HG02623 (cell line): ENCODE results near the gene CALU.

Experiments used
- ATAC-seq: cut with Tn5 transposase; IDR thresholded peaks from one replicate; pipeline ENCODE4 v1.9.1; 2021; ENCODE audit warnings: moderate library complexity; ENCODE audit not compliant: unreplicated experiment

Gene CALU

DNA sequence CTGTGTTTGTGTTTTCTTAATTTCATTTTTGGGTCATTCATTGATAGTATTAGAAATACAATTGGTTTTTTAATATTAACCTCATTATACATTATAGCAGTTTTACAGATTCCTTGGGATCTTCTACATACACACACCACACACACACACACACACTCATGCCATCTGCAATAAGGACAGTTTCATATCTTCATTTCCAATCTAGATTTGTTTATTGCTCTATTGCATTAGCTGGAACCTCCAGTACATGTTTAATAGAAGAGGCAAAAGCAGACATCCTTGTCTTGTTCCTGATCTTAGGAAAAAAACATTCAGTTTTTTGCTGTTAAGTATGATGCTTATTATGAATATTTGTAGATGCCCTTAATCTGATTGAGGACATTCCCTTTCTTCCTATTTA, 17.8 kb upstream of the CALU start:
- no peak for ATAC-seq

DNA sequence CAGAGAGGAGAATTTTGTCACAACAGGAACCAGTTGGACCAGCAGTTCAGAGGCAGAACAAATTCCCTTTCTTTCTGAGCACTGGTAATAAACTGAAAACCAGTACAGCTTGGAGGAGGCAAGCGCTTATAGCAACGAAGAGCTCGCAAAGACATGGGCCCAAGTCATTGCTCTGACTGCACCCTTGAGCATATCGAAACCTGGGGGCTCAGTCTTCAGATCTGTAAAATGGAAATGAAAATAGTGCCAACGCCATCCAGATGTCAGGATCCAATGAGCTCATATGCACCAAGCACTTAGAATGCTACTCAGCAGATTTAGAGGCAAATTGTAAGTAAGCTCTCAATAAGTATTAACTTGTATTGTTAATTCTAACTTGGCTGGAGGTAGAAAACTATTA, 14.4 kb upstream of the CALU start:
- ATAC-seq, result no peak

DNA sequence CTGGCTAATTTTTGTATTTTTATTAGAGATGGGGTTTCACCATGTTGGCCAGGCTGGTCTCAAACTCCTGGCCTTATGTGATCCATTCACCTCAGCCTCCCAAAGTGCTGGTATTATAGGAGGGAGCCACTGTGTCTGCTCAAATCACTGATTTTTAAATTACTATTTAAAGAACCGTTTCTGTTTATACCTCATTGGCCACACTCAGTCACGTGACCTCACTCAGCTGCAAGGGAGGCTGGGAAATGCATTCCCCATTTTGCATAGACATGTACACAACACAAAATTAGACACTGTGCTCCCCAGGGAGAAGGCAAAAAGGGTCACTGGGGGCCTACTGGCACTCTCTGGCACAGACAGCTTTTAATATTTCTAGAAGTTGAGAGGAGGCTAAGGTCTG, 13.6 kb upstream of the CALU start:
- ATAC-seq, result no peak

DNA sequence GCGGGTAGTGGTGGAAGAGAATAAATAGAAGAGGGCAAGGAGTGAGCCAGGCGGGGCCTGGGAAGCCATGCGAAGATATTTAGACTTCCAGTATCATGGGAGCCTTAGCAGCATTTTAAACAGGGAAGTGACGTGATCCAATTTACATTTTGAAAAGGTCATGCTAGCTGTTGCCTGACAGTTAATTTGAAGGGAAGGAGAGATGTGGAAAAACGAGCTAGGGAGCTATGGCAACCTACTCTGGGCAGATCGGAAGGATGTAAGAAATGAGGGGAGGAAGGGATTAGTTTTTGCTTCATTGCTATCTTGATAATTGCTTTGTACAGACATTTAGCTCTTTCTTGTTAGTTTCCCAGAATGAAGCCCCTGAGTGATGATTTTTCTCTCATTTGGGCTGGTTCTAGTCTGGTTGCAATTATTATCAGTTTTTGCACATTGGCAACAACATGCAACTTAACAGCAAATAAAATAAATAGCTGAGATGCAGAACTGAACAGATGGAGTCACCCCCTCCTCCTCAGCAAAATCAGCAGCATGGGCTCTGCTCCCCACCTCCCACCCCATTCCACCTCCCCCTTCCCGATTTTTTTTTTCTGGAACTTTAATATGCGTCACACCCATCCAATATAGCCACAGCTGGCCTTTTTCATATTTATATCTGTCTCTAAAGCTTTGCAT, 13.0 kb upstream of the CALU start:
- no peak for ATAC-seq

DNA sequence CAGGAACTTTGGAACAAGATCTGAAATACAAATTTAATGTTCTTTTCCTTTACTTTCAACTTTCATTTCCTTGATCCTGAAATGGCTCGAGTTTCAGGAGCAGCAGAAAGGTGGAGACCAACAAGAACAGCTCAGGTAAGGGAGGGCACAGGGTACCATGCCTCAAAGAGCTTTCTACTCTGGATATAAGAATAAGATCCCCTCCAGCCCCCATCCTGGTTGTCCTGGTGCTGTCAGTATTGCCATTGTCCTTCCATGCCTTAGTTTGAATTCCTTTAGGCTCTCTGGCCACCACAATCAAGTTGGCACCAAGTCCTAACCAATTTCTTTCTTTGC, 12.5 kb upstream of the CALU start:
- ATAC-seq, result no peak

DNA sequence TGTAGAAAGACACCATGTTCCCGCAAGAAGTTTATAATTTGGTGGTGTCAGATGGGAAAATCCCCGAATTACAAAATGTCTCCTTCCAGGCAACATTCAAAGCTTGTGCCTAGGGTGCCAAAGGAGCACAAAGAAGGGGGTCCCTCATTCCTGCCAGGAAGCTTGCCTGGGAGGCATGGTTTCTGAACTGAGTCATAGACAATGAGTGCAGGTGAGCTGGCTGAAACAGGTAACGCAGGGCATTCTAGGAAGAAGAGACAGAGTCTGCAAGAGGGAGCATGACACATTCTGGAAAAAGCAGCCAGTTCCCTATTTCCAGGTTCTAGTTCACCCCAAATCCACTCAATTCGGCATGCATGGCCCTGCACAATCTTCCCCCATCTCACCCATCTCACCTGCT, 11.9 kb upstream of the CALU start:
- no peak for ATAC-seq

DNA sequence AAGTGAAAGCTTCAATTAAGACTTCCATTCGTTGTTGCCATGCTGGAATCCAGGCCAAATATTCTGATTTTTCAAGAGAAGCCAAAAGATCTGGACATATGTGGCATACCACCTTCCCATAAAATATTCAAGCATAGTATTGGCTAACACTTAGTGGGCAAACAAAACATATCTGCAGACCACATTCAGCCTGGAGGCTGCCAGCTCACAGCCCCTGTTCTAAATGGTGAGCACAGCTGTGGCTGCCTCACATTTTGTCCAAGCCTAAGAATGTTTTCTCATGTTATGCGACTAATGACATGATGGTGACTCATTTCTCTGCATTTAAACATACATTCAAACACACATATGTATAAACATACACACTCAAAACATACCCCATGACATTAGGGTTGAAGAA, 10.6 kb upstream of the CALU start:
- ATAC-seq, result no peak

DNA sequence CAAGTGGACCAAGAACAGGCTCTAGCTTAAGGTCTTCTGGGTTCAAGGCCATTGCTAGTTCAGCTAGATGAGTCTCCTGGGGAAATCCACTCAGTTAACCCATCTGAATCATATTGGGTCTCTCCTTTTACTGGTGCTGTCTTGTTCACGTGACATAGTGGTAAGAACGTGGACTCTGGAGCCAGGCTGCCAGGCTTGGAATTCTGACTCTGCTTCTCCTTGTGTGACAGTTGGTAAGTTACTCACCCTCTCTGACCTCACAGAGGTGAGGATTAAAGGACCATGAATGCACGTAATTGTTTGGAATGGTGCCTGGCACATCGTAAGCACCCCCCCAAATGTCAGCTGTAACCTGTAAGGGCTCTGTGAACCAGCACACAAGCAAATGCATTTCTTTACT, 9.7 kb upstream of the CALU start:
- ATAC-seq, result no peak

DNA sequence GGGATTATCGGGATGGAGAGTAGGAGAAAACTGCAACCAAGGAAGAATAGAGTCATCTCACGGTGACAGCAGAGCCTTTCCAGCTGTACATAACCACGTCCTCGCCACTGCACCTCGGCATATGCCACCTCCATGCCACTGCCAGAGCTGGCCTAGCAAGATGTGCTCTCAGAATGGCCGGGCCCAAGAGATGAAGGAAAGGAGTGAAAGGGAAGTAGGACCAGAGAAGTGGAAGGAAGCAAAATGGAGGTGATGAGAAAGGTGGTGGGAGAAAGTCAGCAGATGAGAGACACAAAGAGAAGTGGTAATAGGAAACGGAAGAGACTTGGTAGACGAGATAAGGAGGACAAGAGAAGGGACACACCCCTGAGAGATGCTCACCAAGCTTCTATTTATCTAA, 8.0 kb upstream of the CALU start:
- no peak for ATAC-seq

DNA sequence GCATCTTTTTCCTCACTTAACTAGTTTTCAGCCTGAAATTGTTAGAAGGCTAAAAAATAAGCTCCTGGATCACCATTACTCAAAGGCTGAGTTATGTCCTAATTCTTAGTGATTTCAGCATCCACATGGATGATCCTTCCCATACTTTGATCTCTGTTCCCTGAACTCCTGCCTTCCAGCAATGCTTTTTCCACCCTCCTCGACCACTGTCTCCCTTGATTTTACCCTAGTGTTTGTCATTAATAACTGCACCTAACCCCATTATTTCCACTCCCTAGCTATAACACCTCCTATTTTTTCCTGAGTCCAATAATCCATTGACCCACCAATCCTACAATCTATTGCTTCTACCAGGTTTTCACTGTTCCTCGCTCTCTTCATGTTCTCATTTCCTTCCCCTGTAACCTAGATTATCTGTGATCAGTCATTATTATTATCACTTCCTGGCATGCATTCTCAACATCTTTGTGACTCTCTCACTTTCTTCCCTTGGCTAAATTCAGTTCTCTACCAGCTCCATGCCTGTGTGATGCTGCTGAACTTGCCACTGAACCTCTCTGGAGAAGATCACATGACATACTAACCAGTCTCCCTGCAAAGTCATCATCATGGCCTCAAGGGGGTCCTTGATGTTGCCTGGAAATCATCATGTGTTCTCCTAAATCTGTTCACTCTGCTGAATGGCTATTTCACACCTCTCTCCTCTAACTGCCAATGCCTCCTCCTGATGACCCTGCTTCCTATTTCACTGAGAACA, 6.5 kb upstream of the CALU start:
- ATAC-seq, result no peak

DNA sequence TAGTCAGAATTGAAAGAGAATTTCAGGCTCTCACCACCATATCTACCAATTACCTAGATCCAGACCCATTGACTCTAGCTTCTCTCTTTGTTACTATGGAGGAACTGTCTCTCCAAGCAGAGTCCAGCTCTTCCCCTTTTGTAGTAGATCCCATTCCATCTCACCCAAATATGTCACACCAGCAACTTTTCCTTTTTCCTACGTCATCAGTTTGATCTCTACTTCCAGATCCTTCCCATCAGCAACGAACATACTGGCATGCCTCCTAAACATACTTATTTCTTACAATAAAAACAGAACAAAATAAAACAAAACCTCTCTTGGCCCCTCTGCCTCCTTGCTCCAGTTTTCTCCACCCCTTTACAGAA, 5.9 kb upstream of the CALU start:
- ATAC-seq, result no peak

DNA sequence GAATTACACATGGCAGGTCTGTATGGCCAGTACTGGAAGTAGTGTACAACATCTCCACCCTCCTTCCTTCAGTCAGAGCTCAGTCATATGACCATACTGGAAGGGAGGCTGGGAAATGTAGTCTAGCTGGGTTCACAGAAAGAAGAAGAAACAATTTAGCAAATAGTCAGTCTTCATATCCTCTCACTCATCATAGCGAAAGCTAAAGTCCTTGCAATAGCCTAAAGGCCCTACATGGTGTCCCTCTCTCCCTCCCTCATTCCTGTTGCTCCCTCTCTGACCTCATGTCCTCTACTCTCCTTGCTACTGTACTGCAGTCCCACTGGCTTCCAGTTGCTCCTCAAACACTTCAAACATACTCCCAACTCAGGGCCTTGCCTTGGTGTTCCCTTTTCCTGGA, 4.3 kb upstream of the CALU start:
- ATAC-seq, result no peak

DNA sequence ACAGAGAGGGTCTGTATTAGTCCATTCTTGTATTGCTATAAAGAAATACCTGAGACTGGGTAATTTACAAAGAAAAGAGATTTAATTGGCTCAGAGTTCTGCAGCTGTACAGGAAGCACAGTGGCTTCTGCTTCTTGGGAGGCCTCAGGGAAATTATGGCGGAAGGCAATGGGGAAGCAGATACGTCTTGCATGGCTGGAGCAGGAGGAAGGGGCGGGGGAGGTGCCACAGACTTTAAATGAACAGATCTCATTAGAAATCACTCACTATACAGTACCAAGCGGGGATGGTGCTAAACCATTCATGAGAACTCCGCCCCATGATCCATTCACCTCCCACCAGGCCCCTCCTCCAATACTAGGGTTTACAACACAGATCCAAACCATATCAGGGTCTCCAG, 3.7 kb upstream of the CALU start:
- no peak for ATAC-seq

DNA sequence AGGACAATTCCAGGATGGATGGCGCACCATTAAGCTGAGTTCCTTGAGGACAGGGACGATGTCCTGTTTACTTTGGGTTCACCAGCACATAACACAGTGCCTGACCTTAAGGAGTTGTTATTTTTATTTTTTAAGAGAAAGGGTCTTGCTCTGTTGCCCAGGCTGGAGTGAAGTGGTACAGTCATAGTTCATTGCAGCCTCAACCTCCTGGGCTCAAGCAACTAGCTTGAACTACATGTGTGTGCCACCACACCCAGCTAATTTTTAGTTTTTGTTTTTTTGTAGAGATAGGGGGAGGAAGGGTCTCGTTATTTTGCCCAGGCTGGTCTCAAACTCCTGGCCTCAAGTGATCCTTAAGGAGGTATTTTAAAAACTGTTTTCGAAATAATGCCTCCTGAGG, 1.7 kb upstream of the CALU start:
- ATAC-seq, result no peak

DNA sequence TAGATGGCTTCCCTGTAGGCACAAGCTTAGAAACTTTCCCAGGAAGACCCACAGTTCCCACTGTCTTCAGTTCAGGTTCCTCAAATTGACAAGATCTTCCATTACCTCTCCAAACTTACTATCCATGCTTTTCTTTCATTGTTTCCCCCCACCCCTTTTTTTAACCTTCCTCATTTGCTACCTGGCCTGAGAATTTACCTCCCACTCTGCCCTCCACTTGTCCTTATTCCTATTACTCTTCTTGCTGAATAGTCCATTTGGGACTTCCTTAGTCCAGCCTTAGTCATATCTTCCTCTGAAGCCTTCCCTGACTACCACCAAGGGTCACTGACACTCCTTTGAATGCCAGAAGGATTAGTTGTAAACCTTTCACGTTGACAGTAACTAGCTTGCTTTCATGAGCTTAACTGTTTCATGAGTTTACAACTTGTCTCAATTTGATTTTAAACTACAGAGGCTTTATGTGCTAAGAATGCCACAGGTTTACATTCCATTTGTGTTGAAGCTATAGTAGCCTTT, 1.2 kb upstream of the CALU start:
- no peak for ATAC-seq

DNA sequence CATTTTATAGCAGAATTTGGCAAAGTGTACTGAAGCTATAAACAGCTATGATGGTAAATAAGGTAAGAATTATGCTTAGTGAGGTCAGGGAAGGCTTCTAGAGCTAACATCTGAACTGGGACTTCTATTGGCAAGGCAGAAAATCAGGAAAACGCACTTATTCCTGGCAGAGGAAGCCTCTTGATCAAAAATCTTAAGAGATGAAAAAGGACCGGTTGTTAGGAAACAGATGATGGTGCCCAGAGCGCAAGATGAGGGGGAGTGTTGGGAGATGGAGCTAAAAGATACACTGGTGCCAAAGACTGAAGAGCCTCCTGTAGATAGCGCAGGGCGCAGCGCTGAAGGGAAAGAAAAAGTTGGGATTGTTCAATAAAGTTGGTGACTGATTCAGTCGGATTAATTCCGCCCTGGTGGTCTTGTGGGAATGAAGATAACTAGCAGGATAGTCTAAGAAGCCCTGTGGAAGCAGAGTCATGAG, 550 bp upstream of the CALU start:
- peak; percentile 2 for ATAC-seq

DNA sequence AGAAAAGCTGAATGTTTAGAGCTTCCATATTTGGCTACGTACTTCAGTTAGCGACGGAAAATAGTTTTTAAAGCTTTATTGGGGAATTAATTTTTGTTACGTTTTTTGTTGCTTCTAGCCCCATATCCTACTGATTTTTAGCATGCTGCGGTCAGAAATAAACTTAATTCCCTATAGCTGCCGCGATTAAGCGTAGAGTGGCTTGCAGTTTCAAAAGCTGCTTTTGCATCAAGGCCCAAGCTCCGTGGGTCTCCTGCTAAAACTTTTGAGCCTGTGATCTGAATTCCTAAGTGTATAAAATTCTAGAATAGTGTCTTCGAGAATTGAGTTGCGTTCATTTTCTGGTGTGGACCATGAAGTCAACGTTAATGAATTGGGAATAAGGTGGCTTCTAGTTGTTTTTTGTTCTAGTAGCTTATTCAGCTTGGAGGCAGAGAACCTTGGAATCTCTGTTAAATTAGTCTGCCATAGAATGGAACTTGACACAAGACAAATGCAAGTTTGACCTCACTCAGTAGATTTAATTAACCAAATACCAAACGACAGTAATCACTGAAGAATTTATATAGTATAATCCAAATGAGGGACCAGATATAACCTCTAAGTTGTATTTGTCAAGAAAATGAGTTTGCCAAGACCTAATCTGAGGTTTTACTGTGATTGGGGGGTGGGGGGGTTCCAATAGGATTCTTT, 977 bp downstream of the CALU start:
- no peak for ATAC-seq

DNA sequence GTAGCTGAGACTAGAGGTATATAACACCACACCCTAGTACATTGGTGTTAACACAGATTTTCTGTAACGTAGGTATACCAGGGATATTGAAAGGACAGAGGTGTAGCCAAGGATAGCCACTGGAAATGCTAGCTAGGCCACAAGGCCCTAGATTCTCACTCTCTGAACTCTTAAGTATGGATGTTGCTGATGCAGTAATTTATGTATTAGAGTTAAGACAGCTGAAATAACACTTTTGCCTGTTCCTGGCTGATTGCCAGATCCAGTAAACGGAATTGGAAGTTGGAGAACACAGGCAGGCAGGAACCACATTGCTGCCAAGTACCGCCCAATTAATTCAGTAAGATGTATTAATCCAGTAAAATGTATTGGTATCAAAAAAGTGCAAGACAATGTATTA, 1.8 kb downstream of the CALU start:
- no peak for ATAC-seq

DNA sequence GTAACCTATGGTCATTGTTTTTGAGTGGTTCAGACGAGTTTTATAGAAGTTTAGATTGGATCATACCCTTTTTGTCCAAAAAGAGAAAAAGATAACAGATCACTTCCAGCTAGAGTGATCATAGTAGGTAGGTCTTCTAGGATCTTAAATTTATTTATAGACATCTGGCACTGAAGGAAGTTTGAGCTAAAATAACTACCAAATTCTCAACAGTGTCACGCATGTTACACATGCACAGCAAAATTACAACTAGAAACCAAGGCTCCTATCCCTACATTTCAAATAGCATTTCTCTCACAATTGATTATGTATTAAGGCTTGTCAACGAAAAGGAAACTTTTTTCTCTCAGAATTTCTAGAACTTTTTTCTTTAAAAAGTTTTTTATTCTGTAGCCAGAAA, 2.3 kb downstream of the CALU start:
- no peak for ATAC-seq

DNA sequence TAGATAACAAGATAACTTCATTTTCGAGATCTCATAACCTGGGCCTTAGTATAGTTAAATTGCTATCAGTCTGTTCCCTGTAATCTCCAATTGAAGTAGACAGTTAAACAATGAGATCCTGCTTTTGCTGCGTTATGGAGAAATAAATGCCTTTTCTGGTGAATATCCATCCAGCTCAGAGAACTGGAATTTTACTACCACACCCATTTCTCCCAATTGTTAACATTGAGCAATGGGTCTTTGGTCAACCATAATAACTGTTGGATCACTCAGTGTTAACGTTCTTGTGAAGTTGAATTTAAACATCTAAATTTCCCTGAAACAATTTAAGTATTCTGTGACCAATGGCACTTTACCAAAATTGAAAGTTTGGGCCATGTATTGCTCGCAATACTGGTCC, 3.0 kb downstream of the CALU start:
- ATAC-seq, result no peak

DNA sequence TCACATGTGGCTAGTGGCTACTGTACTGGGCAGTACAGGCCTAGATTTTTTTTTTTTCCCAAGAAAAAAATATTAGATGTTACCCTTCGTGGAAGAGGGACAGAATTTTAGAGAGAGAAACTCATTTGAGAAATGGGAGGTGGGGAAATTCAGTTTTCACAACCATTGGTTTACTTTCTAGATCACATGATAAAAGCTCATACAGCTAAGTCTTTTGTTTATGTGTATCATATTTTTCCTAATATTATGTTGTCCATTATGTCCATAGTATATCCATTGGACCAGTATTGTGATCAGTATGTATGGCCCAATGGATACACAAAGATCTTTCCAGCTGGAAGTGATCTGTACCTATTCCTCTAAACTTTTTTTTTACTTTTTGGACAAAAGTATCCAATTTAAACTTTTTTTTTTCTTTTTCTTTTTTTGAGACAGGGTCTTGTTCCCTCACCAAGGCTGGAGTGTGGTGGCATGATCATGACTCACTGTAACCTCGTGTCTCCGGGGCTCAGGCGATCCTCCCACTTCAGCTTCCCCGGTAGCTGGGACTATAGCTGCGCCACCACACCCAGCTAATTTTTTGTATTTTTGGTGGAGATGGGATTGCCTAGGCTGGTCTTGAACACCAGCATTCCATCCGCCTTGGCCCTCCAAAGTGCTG, 4.1 kb downstream of the CALU start:
- ATAC-seq, result no peak
